ENCODE measurements around the gene CD200R1.

Gene CD200R1

GRCh38 chr3:112987710-112988334 is 12.9 kb upstream of the CD200R1 start:
- H3K4me1 Mint-ChIP-seq (ENCODE audit: low read depth) = peaks cover 56% of the 10 kb centered on the region
- no peak overlapping the region for H3K4me3 Mint-ChIP-seq
- H3K9me3 Mint-ChIP-seq = no peaks in the 10 kb centered on the region
- no peaks in the 10 kb centered on the region for H3K36me3 Mint-ChIP-seq (ENCODE audit: low read depth)
- H3K27me3 Mint-ChIP-seq (ENCODE audit: low read depth) = no peaks in the 10 kb centered on the region
- no peak overlapping the region for H3K27ac Mint-ChIP-seq

GRCh38 chr3:112984485-112984884 is 9.6 kb upstream of the CD200R1 start:
- Mint-ChIP-seq H3K9me3 (no peaks in the 10 kb centered on the region), H3K4me1 (ENCODE audit: low read depth) (peaks cover 41% of the 10 kb centered on the region)

GRCh38 chr3:112982710-112983109 is 7.8 kb upstream of the CD200R1 start:
- peaks cover 45% of the 10 kb centered on the region for H3K4me1 Mint-ChIP-seq (ENCODE audit: low read depth)

More at GRCh38 chr3:112984485-112984884, 9.6 kb upstream of the CD200R1 start:
- Mint-ChIP-seq H3K36me3 (ENCODE audit: low read depth) (peaks cover 5% of the 10 kb centered on the region), H3K27me3 (ENCODE audit: low read depth) (no peaks in the 10 kb centered on the region), H3K27ac (no peak overlapping the region), H3K4me3 (no peak overlapping the region)

GRCh38 chr3:112980080-112980479 is 5.2 kb upstream of the CD200R1 start:
- Mint-ChIP-seq H3K27ac (no peak overlapping the region), H3K9me3 (no peaks in the 10 kb centered on the region), H3K4me3 (no peak overlapping the region), H3K4me1 (ENCODE audit: low read depth) (peaks cover 49% of the 10 kb centered on the region), H3K27me3 (ENCODE audit: low read depth) (no peaks in the 10 kb centered on the region), H3K36me3 (ENCODE audit: low read depth) (peaks cover 8% of the 10 kb centered on the region)

More at GRCh38 chr3:112982710-112983109, 7.8 kb upstream of the CD200R1 start:
- Mint-ChIP-seq H3K4me3 (no peak overlapping the region), H3K27ac (no peak overlapping the region), H3K9me3 (no peaks in the 10 kb centered on the region), H3K36me3 (ENCODE audit: low read depth) (peaks cover 5% of the 10 kb centered on the region), H3K27me3 (ENCODE audit: low read depth) (no peaks in the 10 kb centered on the region)

GRCh38 chr3:112979244-112979832 is 4.4 kb upstream of the CD200R1 start:
- Mint-ChIP-seq H3K27ac (no peak overlapping the region), H3K27me3 (ENCODE audit: low read depth) (no peaks in the 10 kb centered on the region), H3K4me3 (no peak overlapping the region), H3K4me1 (ENCODE audit: low read depth) (peaks cover 49% of the 10 kb centered on the region), H3K9me3 (no peaks in the 10 kb centered on the region), H3K36me3 (ENCODE audit: low read depth) (peaks cover 8% of the 10 kb centered on the region)

GRCh38 chr3:112976953-112977352 is 2.0 kb upstream of the CD200R1 start:
- peaks cover 55% of the 10 kb centered on the region for H3K4me1 Mint-ChIP-seq (ENCODE audit: low read depth)
- H3K27ac Mint-ChIP-seq = peak overlapping the region; percentile 20
- peak overlapping the region; percentile 25 for H3K4me3 Mint-ChIP-seq
- H3K9me3 Mint-ChIP-seq = no peaks in the 10 kb centered on the region
- H3K36me3 Mint-ChIP-seq (ENCODE audit: low read depth) = peaks cover 8% of the 10 kb centered on the region
- H3K27me3 Mint-ChIP-seq (ENCODE audit: low read depth) = no peaks in the 10 kb centered on the region

- H3K27me3 Mint-ChIP-seq (ENCODE audit: low read depth) = no peaks in the 10 kb centered on the region
These were observed 1.1 kb upstream of the CD200R1 start for GRCh38 chr3:112976001-112976400.

GRCh38 chr3:112974178-112974517 is 755 bp downstream of the CD200R1 start:
- Mint-ChIP-seq H3K36me3 (ENCODE audit: low read depth) (peaks cover 6% of the 10 kb centered on the region), H3K27ac (peak overlapping the region; percentile 79), H3K4me3 (peak overlapping the region; percentile 92), H3K27me3 (ENCODE audit: low read depth) (no peaks in the 10 kb centered on the region), H3K9me3 (no peaks in the 10 kb centered on the region), H3K4me1 (ENCODE audit: low read depth) (peaks cover 58% of the 10 kb centered on the region)

More at GRCh38 chr3:112976001-112976400, 1.1 kb upstream of the CD200R1 start:
- peak overlapping the region; percentile 57 for H3K4me3 Mint-ChIP-seq
- H3K4me1 Mint-ChIP-seq (ENCODE audit: low read depth) = peaks cover 59% of the 10 kb centered on the region
- peaks cover 6% of the 10 kb centered on the region for H3K36me3 Mint-ChIP-seq (ENCODE audit: low read depth)
- peak overlapping the region; percentile 60 for H3K27ac Mint-ChIP-seq
- H3K9me3 Mint-ChIP-seq = no peaks in the 10 kb centered on the region

- Mint-ChIP-seq H3K4me3 (peak overlapping the region; percentile 92), H3K27ac (peak overlapping the region; percentile 79), H3K27me3 (ENCODE audit: low read depth) (no peaks in the 10 kb centered on the region), H3K4me1 (ENCODE audit: low read depth) (peaks cover 58% of the 10 kb centered on the region), H3K9me3 (no peaks in the 10 kb centered on the region), H3K36me3 (ENCODE audit: low read depth) (peaks cover 8% of the 10 kb centered on the region)
These were observed 1.4 kb downstream of the CD200R1 start for GRCh38 chr3:112973325-112974177.

- H3K4me3 Mint-ChIP-seq = peak overlapping the region; percentile 92
- H3K4me1 Mint-ChIP-seq (ENCODE audit: low read depth) = peaks cover 57% of the 10 kb centered on the region
- H3K27ac Mint-ChIP-seq = no peak overlapping the region
- peaks cover 9% of the 10 kb centered on the region for H3K36me3 Mint-ChIP-seq (ENCODE audit: low read depth)
- H3K9me3 Mint-ChIP-seq = no peaks in the 10 kb centered on the region
- H3K27me3 Mint-ChIP-seq (ENCODE audit: low read depth) = no peaks in the 10 kb centered on the region
These were observed 2.7 kb downstream of the CD200R1 start for GRCh38 chr3:112972158-112972557.

- Mint-ChIP-seq H3K36me3 (ENCODE audit: low read depth) (peaks cover 39% of the 10 kb centered on the region), H3K27me3 (ENCODE audit: low read depth) (no peaks in the 10 kb centered on the region), H3K4me1 (ENCODE audit: low read depth) (peaks cover 29% of the 10 kb centered on the region), H3K4me3 (no peak overlapping the region), H3K9me3 (peaks cover 21% of the 10 kb centered on the region), H3K27ac (no peak overlapping the region)
These were observed 7.1 kb downstream of the CD200R1 start for GRCh38 chr3:112967828-112968227.

- H3K27ac Mint-ChIP-seq = no peak overlapping the region
- peaks cover 41% of the 10 kb centered on the region for H3K36me3 Mint-ChIP-seq (ENCODE audit: low read depth)
- peaks cover 23% of the 10 kb centered on the region for H3K9me3 Mint-ChIP-seq
- peaks cover 26% of the 10 kb centered on the region for H3K4me1 Mint-ChIP-seq (ENCODE audit: low read depth)
- no peaks in the 10 kb centered on the region for H3K27me3 Mint-ChIP-seq (ENCODE audit: low read depth)
- H3K4me3 Mint-ChIP-seq = no peak overlapping the region
These were observed 7.5 kb downstream of the CD200R1 start for GRCh38 chr3:112967425-112967824.

- Mint-ChIP-seq H3K27ac (no peak overlapping the region), H3K36me3 (ENCODE audit: low read depth) (peaks cover 47% of the 10 kb centered on the region), H3K9me3 (peaks cover 23% of the 10 kb centered on the region), H3K4me3 (no peak overlapping the region), H3K27me3 (ENCODE audit: low read depth) (no peaks in the 10 kb centered on the region), H3K4me1 (ENCODE audit: low read depth) (peaks cover 21% of the 10 kb centered on the region)
These were observed 8.3 kb downstream of the CD200R1 start for GRCh38 chr3:112966633-112967032.

GRCh38 chr3:112965656-112966055 is 9.2 kb downstream of the CD200R1 start:
- peaks cover 23% of the 10 kb centered on the region for H3K9me3 Mint-ChIP-seq
- no peak overlapping the region for H3K4me3 Mint-ChIP-seq
- no peaks in the 10 kb centered on the region for H3K27me3 Mint-ChIP-seq (ENCODE audit: low read depth)
- H3K27ac Mint-ChIP-seq = no peak overlapping the region
- peaks cover 47% of the 10 kb centered on the region for H3K36me3 Mint-ChIP-seq (ENCODE audit: low read depth)
- peaks cover 18% of the 10 kb centered on the region for H3K4me1 Mint-ChIP-seq (ENCODE audit: low read depth)

- Mint-ChIP-seq H3K27me3 (ENCODE audit: low read depth) (no peaks in the 10 kb centered on the region), H3K9me3 (peaks cover 23% of the 10 kb centered on the region), H3K4me1 (ENCODE audit: low read depth) (peaks cover 24% of the 10 kb centered on the region), H3K36me3 (ENCODE audit: low read depth) (peaks cover 45% of the 10 kb centered on the region), H3K27ac (no peak overlapping the region), H3K4me3 (no peak overlapping the region)
These were observed 11.2 kb downstream of the CD200R1 start for GRCh38 chr3:112963683-112964082.
